ENCODE results near the gene OXNAD1.

DNA sequence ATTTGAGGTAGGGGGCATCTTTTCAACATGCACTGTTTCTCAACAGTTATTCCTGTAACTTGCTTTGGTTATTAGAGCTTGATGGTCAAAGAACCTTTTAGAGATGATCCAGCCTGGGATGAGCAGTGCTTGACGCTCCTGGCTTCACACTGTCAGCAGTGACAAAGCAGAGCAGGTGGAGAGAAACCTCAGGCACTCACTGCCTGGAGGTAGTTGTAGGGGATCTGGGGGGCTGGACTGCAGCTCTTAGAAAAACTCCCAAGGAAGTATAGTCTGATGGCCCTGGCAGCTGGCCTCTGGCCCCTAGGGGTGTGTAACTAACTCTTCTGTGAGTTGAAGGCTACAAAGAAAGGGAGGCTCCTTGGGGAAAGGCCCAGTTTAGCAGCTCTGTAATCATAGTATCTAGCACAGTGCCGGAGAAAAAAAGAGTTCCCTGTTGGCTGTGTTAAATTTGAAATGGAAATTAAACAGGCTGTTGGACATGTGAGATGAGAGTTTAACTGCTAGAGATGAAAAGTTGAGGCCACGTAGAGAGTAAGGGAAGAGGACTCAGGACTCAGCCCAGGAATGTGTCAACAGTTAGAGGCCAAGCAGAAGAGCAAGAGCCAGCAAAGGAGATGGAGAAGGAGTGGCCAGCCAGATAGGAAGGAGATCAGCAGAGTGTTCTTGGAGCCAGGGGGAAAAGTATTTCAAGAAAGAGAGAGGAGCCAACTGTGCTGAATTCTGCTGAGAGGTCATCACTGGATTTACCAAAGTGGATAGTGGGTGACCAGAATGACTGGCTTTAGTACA, 14.2 kb downstream of the OXNAD1 start:
- no peak for TF ChIP-seq POLR2AphosphoS5 (IDR thresholded peaks at IDR 0.05; ENCODE audit: low read depth, low read length)
- TF ChIP-seq CHD2 (IDR thresholded peaks at IDR 0.05; ENCODE audit: low read length, partially characterized antibody), result no peak
- no peak for TF ChIP-seq YY1 (IDR thresholded peaks at IDR 0.05; ENCODE audit: low read depth)
- TF ChIP-seq NFIC (IDR thresholded peaks at IDR 0.05; ENCODE audit: borderline replicate concordance), result no peak
- TF ChIP-seq, protein P1, sequence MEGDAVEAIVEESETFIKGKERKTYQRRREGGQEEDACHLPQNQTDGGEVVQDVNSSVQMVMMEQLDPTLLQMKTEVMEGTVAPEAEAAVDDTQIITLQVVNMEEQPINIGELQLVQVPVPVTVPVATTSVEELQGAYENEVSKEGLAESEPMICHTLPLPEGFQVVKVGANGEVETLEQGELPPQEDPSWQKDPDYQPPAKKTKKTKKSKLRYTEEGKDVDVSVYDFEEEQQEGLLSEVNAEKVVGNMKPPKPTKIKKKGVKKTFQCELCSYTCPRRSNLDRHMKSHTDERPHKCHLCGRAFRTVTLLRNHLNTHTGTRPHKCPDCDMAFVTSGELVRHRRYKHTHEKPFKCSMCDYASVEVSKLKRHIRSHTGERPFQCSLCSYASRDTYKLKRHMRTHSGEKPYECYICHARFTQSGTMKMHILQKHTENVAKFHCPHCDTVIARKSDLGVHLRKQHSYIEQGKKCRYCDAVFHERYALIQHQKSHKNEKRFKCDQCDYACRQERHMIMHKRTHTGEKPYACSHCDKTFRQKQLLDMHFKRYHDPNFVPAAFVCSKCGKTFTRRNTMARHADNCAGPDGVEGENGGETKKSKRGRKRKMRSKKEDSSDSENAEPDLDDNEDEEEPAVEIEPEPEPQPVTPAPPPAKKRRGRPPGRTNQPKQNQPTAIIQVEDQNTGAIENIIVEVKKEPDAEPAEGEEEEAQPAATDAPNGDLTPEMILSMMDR (IDR thresholded peaks at IDR 0.05), result no peak
- TF ChIP-seq FOSL2 (IDR thresholded peaks at IDR 0.05; ENCODE audit: borderline replicate concordance, low read depth), result no peak
- TF ChIP-seq, protein P2, sequence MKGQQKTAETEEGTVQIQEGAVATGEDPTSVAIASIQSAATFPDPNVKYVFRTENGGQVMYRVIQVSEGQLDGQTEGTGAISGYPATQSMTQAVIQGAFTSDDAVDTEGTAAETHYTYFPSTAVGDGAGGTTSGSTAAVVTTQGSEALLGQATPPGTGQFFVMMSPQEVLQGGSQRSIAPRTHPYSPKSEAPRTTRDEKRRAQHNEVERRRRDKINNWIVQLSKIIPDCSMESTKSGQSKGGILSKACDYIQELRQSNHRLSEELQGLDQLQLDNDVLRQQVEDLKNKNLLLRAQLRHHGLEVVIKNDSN (IDR thresholded peaks at IDR 0.05; ENCODE audit: borderline replicate concordance, low read depth), result no peak
